GM18520 (cell line): ENCODE results near the gene CENPB.

Source experiments
- ATAC-seq: cut with Tn5 transposase; IDR thresholded peaks from one replicate; pipeline ENCODE4 v1.9.1; 2021; ENCODE audit not compliant: unreplicated experiment

CENPB gene

GRCh38 chr20:3767427-3768341 lies 18.9 kb downstream of the CENPB start, which contains the start of gene ADISSP:
ADISSP (minus strand) TSS chr20:3767753; CDS start chr20:3760100, 7,653 bp downstream.
- peak; percentile 95 for ATAC-seq

- no peak for ATAC-seq
These were observed 19.5 kb downstream of the CENPB start for GRCh38 chr20:3767110-3767426.

GRCh38 chr20:3766422-3767109 lies 20.0 kb downstream of the CENPB start:
- ATAC-seq = no peak

GRCh38 chr20:3765171-3765882 lies 21.2 kb downstream of the CENPB start:
- ATAC-seq = no peak

GRCh38 chr20:3764659-3765058 lies 21.9 kb downstream of the CENPB start:
- no peak for ATAC-seq

- no peak for ATAC-seq
These were observed 22.6 kb downstream of the CENPB start for GRCh38 chr20:3763671-3764601.

- no peak for ATAC-seq
These were observed 25.7 kb downstream of the CENPB start for GRCh38 chr20:3760655-3761348.

GRCh38 chr20:3759884-3760283 lies 26.7 kb downstream of the CENPB start:
- no peak for ATAC-seq

GRCh38 chr20:3759316-3759823 lies 27.2 kb downstream of the CENPB start:
- ATAC-seq = no peak

- ATAC-seq = no peak
These were observed 28.0 kb downstream of the CENPB start for GRCh38 chr20:3758566-3758965.

GRCh38 chr20:3757268-3757667 lies 29.3 kb downstream of the CENPB start:
- no peak for ATAC-seq

- ATAC-seq = no peak
These were observed 30.6 kb downstream of the CENPB start for GRCh38 chr20:3755814-3756480.

- ATAC-seq = no peak
These were observed 31.3 kb downstream of the CENPB start for GRCh38 chr20:3755269-3755668.

- no peak for ATAC-seq
These were observed 32.3 kb downstream of the CENPB start for GRCh38 chr20:3754276-3754630.

GRCh38 chr20:3753501-3754275 lies 32.9 kb downstream of the CENPB start:
- ATAC-seq = no peak

- ATAC-seq = no peak
These were observed 33.4 kb downstream of the CENPB start for GRCh38 chr20:3753098-3753497.

- no peak for ATAC-seq
These were observed 34.2 kb downstream of the CENPB start for GRCh38 chr20:3752386-3752759.

GRCh38 chr20:3751675-3752385 lies 34.7 kb downstream of the CENPB start:
- no peak for ATAC-seq
